HCT116 (cell line): Measurements from ENCODE around the gene CDH4. TPM values are rescaled to one million over a fixed set of nuclear protein-coding genes. Genes with fewer than 3 reads are reported as not detected.

Source experiments
- ATAC-seq: fragments of 200-7000 bp; cut with Tn5 transposase; 2 replicates; pipeline ENCODE4 v1.9.1; 2020; ENCODE audit warnings: mild to moderate bottlenecking, moderate library complexity
- BruUV-seq: library from RNA; stranded (reverse); fragments of 400-500 nt; replicated peaks from 2 replicates; lab custom pipeline; 2021; lab: Mats Ljungman, UMichigan
- CTCF ChIA-PET: fragments of 300-600 bp; sonication (Branson Sonifier 250); formaldehyde crosslinking; loops from one replicate; lab custom pipeline; 2021; ENCODE audit warnings: antibody characterized with exemption; lab: Charles Lee
- POLR2A ChIA-PET: fragments of 300-600, 350-600 bp; sonication (Branson Sonifier 250); formaldehyde crosslinking; loops from one replicate; lab custom pipeline; 2021; ENCODE audit warnings: antibody characterized with exemption; lab: Charles Lee
- RAD21 ChIA-PET, 2 experiments: fragments of 300-600 bp; sonication (Branson Sonifier 250); formaldehyde crosslinking; loops; one replicate each; lab custom pipeline; 2023; ENCODE audit warnings: low total read pairs in 2 of 2; ENCODE audit not compliant: uncharacterized antibody in 2 of 2, unreplicated experiment in 2 of 2, low non-redundant PET in 1 of 2; lab: Charles Lee
- DNase-seq: peaks from one replicate; pipeline ENCODE4 v3.0.0-alpha.2; 2010; ENCODE audit warnings: low read depth, low spot score
- H2AFZ ChIP-seq: fragments of 200-600 bp; shearing (Covaris generic), sonication (generic); 2 replicates; pipeline ENCODE4 v1.6.1; 2017; ENCODE audit warnings: low read depth, mixed run types, mixed read lengths, antibody characterized with exemption, low read length; ENCODE audit not compliant: poor library complexity, severe bottlenecking
- H3K27ac ChIP-seq: 2 replicates; pipeline ENCODE4 v1.5.1; 2012; ENCODE audit warnings: low read depth, low read length
- H3K27me3 ChIP-seq: fragments of 200-600 bp; sonication (generic); 2 replicates; pipeline ENCODE4 v1.6.1; 2016; ENCODE audit warnings: mixed run types, low read length, mixed read lengths; ENCODE audit not compliant: insufficient read depth
- H3K36me3 ChIP-seq, 2 experiments: fragments of 200-500 bp in 1 of 2; fragments of 200-600 bp in 1 of 2; sonication (Bioruptor generic) in 1 of 2; sonication (generic) in 1 of 2; 2 replicates each; pipeline versions ENCODE4 v1.5.1 to v1.6.1; 2014 to 2016; ENCODE audit warnings: low read length in 2 of 2, inconsistent platforms in 1 of 2, mixed read lengths in 1 of 2, mixed run types in 1 of 2; ENCODE audit not compliant: insufficient read depth in 2 of 2, control insufficient read depth in 1 of 2
- H3K4me1 ChIP-seq, 2 experiments: fragments of 200-600 bp in 1 of 2; sonication (generic) in 1 of 2; 2 replicates each; pipeline versions ENCODE4 v1.5.1 to v1.6.1; 2012 to 2017; ENCODE audit warnings: low read length in 2 of 2, inconsistent platforms in 1 of 2, mild to moderate bottlenecking in 1 of 2, mixed read lengths in 1 of 2, mixed run types in 1 of 2, moderate library complexity in 1 of 2; ENCODE audit not compliant: insufficient read depth in 2 of 2, control insufficient read depth in 1 of 2
- H3K4me2 ChIP-seq: fragments of 200-600 bp; sonication (generic); 2 replicates; pipeline ENCODE4 v1.6.1; 2017; ENCODE audit warnings: mixed run types, low read length, mixed read lengths
- H3K4me3 ChIP-seq, 2 experiments: fragments of 200-600 bp in 1 of 2; sonication (generic) in 1 of 2; replicated peaks in 1 of 2; 2 replicates each; pipeline ENCODE4 v1.5.1; 2011 to 2016; ENCODE audit warnings: low read length in 2 of 2, control low read depth in 1 of 2, low read depth in 1 of 2, mild to moderate bottlenecking in 1 of 2, mixed read lengths in 1 of 2, mixed run types in 1 of 2
- H3K79me2 ChIP-seq: fragments of 200-600 bp; sonication (generic); 2 replicates; pipeline ENCODE4 v1.6.1; 2017; ENCODE audit warnings: mild to moderate bottlenecking, mixed run types, low read length, moderate library complexity, mixed read lengths; ENCODE audit not compliant: insufficient read depth
- H3K9ac ChIP-seq: fragments of 200-600 bp; sonication (generic); 2 replicates; pipeline ENCODE4 v1.6.1; 2016; ENCODE audit warnings: low read length, mixed read lengths
- H3K9me2 ChIP-seq: fragments of 200-600 bp; sonication (generic), shearing (Covaris generic); 2 replicates; pipeline ENCODE4 v1.6.1; 2017; ENCODE audit warnings: mixed run types, mild to moderate bottlenecking, moderate library complexity; ENCODE audit not compliant: insufficient read depth
- H3K9me3 ChIP-seq, 2 experiments: fragments of 200-500 bp in 1 of 2; fragments of 200-600 bp in 1 of 2; sonication (Bioruptor generic) in 1 of 2; sonication (generic) in 1 of 2; 2 replicates each; pipeline ENCODE4 v1.6.1; 2014 to 2017; ENCODE audit warnings: low read length in 2 of 2, mixed read lengths in 2 of 2, inconsistent platforms in 1 of 2, low read depth in 1 of 2, mild to moderate bottlenecking in 1 of 2, mixed run types in 1 of 2, moderate library complexity in 1 of 2; ENCODE audit not compliant: control insufficient read depth in 1 of 2, insufficient read depth in 1 of 2
- H4K20me1 ChIP-seq: fragments of 200-600 bp; sonication (generic), shearing (Covaris generic); 2 replicates; pipeline ENCODE4 v1.6.1; 2017; ENCODE audit warnings: mixed run types, mild to moderate bottlenecking, moderate library complexity; ENCODE audit not compliant: insufficient read depth
- CEBPB ChIP-seq: IDR thresholded peaks from 2 replicates; pipeline ENCODE4 v1.6.1; 2012; ENCODE audit warnings: low read depth
- EGR1 ChIP-seq: IDR thresholded peaks from 2 replicates; pipeline ENCODE4 v1.6.1; 2012; ENCODE audit warnings: low read depth
- ELF1 ChIP-seq: IDR thresholded peaks from 2 replicates; pipeline ENCODE4 v1.6.1; 2012; ENCODE audit warnings: low read depth, borderline replicate concordance
- EZH2phosphoT487 ChIP-seq: fragments of 200-600 bp; IDR thresholded peaks from 2 replicates; pipeline ENCODE4 v1.6.1; 2018; ENCODE audit warnings: antibody characterized with exemption, borderline replicate concordance
- JUND ChIP-seq: IDR thresholded peaks from 2 replicates; pipeline ENCODE4 v1.6.1; 2012
- MAX ChIP-seq: IDR thresholded peaks from 2 replicates; pipeline ENCODE4 v1.6.1; 2012
- POLR2A ChIP-seq: IDR thresholded peaks from 2 replicates; pipeline ENCODE4 v1.7.0; 2011; ENCODE audit warnings: borderline replicate concordance; ENCODE audit not compliant: insufficient read depth, insufficient read length; ENCODE audit errors: extremely low read depth
- POLR2AphosphoS5 ChIP-seq: IDR thresholded peaks from 2 replicates; pipeline ENCODE4 v1.6.1; 2011; ENCODE audit warnings: mild to moderate bottlenecking, low read depth, low read length, moderate library complexity
- REST ChIP-seq: IDR thresholded peaks from 2 replicates; pipeline ENCODE4 v1.6.1; 2012; ENCODE audit warnings: low read depth
- SIN3A ChIP-seq: IDR thresholded peaks from 2 replicates; pipeline ENCODE4 v1.6.1; 2012; ENCODE audit warnings: low read depth
- SP1 ChIP-seq: IDR thresholded peaks from 2 replicates; pipeline ENCODE4 v1.6.1; 2012; ENCODE audit warnings: low read depth
- ZBTB33 ChIP-seq: IDR thresholded peaks from 2 replicates; pipeline ENCODE4 v1.6.1; 2011; ENCODE audit warnings: mild to moderate bottlenecking, low read length, moderate library complexity; ENCODE audit not compliant: insufficient replicate concordance; ENCODE audit errors: extremely low read depth
- ZNF274 ChIP-seq: fragments of 200-500 bp; sonication (Bioruptor generic); IDR thresholded peaks from 2 replicates; pipeline ENCODE4 v1.6.1; 2014; ENCODE audit warnings: mild to moderate bottlenecking, low read depth, low read length, inconsistent platforms
- intact Hi-C: fragments of 100-400 bp; cut with micrococcal nuclease; formaldehyde crosslinking; loops from 2 replicates; pipeline ENCODE4 v1.10.0; 2022
- total RNA-seq: library from RNA; stranded (reverse); gene quantifications from one replicate; pipeline ENCODE4 v1.2.1, GENCODE V29; 2021; ENCODE audit not compliant: unreplicated experiment

Gene CDH4
- total RNA-seq, 1 experiment from 2014 or later, result not detected

GRCh38 chr20:61288331-61288784, 36.3 kb downstream of the CDH4 start:
- Histone ChIP-seq H3K4me2 (no peak overlapping the region), H3K27me3 (no peaks in the 10 kb centered on the region), H3K4me3 (no peak overlapping the region), H3K9me2 (no peaks in the 10 kb centered on the region), H3K9ac (no peak overlapping the region), H3K4me1 (no peaks in the 10 kb centered on the region), H2AFZ (no peak overlapping the region), H4K20me1 (no peaks in the 10 kb centered on the region), H3K9me3 (peaks cover 9 to 23% of the 10 kb centered on the region in 2 experiments; a peak in 2 of 4 replicates), H3K36me3 (no peaks in the 10 kb centered on the region), H3K27ac (no peak overlapping the region), H3K79me2 (no peaks in the 10 kb centered on the region)
- DNase-seq (no peak), ATAC-seq (no peak)
- ChIA-PET CTCF (no interaction called here), RAD21 (no interaction called here), POLR2A (no interaction called here)
- TF ChIP-seq EZH2phosphoT487, result no peak
- no peak for TF ChIP-seq SP1
- no peak for TF ChIP-seq SIN3A
- no peak for TF ChIP-seq ZNF274
- intact Hi-C loops, result no loop called here
- BruUV-seq, result no TSS peak

GRCh38 chr20:61289166-61289565, 37.1 kb downstream of the CDH4 start:
- Histone ChIP-seq H3K79me2 (no peaks in the 10 kb centered on the region), H3K9me3 (peaks cover 6 to 25% of the 10 kb centered on the region in 2 experiments; a peak in 2 of 4 replicates), H3K36me3 (no peaks in the 10 kb centered on the region), H3K27me3 (no peaks in the 10 kb centered on the region), H3K27ac (no peak overlapping the region), H4K20me1 (no peaks in the 10 kb centered on the region), H2AFZ (no peak overlapping the region), H3K9me2 (no peaks in the 10 kb centered on the region), H3K4me3 (no peak overlapping the region), H3K4me1 (no peaks in the 10 kb centered on the region)
- ChIA-PET RAD21 (no interaction called here), POLR2A (no interaction called here)
- no peak for DNase-seq
- intact Hi-C loops, result no loop called here
- no TSS peak for BruUV-seq
- TF ChIP-seq ELF1, result no peak
- no peak for TF ChIP-seq ZNF274
- TF ChIP-seq CEBPB, result no peak
- no peak for TF ChIP-seq POLR2AphosphoS5
- TF ChIP-seq ZBTB33, result no peak
- TF ChIP-seq REST, result no peak
- TF ChIP-seq MAX, result no peak
- TF ChIP-seq POLR2A, result no peak
- no peak for TF ChIP-seq JUND
- no peak for TF ChIP-seq EGR1
- TF ChIP-seq, all 23 proteins: peak for 0
- no peak overlapping the region for H3K9ac ChIP-seq
- ATAC-seq, result no peak
- H3K4me2 ChIP-seq, result no peak overlapping the region
- CTCF ChIA-PET, result no interaction called here
